Measurements from ENCODE around the gene SUMO4.
A peak's percentile ranks its signal among the peaks of the same experiment; 100 is the strongest.
"Not testable (repeated sequence)": the region's sequence is repeated elsewhere in the genome, so short reads cannot be mapped to it uniquely, and the experiment has no call there.

SUMO4 gene

DNA sequence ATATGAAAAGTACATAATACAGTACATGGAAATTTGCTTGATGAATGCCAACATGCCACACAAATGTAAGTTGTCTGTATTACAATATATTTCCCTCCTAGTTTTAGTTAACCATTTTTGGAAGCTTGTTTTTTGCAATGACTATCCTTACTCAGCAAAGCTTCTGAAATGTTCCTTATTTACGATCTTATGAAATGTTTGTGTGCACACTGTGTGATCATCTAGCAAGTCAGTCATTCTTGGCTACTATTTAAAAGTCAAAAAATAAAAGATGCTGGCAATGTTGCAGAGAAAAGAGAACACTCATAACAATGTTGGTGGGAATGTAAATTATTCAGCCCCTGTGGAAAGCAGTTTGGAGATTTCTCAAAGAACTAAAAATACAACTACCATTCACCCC lies 33.8 kb downstream of the SUMO4 start:
- DNase-seq: no peak

DNA sequence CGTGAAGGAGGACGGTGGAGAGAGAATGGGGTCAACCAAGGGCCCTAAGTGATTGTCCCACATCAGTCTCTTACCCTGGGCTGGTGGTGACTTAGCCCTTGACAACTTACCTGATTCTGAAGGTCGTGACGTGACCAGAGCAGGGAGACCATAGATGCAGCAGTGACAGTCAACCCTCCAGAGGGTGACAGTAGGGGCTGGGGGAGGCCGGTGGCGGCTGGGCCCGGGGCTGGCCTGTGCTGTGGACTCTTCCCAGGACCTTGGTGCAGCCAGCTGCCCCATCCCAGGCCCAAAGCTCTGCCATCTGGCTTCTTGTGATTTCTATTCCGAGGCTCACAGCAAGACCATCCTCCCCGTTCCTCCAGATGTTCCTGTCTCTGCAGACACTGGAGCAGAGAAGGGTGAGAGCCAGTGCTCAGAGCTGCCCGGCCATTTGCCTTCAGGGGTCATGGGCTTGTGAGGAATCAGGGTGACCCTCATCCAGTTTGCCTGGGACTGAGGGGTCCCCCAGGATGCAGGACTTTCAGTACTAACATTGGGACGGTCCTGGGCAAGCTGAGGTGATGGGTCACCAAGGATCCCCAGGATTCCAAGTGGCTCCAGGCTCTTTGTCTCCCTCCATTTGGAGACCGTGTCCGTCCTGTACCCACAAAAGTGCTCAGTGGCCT lies 36.0 kb downstream of the SUMO4 start:
- no peak for DNase-seq

DNA sequence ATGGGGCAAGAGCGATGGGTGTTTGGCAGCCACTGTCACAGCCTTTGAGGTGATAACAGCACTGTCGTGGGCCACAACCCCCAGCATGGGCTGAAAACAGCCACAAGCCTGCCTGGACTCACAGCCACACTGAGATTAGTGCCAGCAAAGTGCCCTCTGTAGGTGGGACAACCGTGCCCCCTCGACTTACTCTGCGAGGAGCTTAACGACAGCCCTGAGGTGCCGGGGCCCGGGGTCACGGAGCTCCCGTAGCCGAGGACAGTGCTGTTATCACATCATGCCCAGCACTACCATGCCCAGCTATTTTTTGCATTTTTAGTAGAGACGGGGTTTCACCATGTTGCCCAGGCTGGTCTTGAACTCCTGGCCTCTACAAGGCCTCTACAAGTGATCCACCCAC lies 36.6 kb downstream of the SUMO4 start:
- DNase-seq: no peak

DNA sequence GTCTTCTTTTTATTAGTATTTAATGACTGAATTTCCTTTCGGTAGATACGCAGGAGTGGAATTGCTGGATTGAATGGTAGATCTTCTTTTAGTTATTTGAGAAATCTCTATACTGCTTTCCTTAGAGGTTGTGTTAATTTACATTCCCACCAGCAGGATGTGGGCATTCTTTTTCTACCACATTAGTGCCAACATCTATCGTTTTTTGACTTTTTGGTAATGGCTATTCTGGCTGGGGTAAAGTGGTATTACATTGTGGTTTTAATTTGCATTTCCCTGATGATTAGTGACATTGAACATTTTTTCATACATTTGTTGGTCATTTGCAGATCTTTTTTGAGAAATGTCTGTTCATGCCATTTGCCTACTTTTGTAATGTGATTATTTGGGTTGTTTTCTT lies 37.1 kb downstream of the SUMO4 start:
- DNase-seq: no peak

DNA sequence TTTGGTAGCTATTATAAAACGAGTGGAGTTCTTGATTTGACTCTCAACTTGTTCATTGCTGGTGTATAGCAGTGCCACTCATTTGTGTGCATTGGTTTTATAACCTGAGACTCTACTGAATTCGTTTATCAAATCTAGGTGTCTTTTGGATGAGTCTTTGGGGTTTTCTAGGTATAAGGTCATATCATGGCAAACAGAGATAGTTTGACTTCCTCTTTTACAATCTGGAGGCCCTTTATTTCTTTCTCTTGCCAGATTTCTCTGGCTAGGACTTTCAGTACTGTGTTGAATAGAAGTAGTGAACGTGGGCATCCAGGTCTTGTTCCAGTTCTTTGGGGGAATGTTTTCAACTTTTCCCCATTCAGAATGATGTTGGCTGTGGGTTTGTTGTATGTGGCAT lies 38.8 kb downstream of the SUMO4 start:
- DNase-seq: no peak

DNA sequence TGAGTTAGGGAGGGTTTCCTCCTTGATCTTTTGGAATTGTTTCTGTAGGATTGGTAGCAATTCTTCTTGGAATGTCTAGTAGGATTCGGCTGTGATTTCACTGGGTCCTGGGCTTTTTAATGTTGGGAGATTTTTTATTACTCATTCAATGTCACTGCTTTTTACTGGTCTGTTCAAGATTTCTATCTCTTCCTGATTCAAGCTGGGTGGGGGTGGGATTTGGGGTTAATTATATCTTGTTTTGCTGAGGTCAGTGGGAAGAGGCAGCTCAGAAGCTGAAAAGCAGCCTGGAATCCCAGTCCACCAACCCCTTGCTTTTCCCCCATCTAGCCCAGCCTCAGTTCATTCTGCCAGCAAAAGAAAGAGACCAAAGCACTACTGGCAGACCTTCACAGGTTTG lies 39.6 kb downstream of the SUMO4 start:
- no peak for DNase-seq

DNA sequence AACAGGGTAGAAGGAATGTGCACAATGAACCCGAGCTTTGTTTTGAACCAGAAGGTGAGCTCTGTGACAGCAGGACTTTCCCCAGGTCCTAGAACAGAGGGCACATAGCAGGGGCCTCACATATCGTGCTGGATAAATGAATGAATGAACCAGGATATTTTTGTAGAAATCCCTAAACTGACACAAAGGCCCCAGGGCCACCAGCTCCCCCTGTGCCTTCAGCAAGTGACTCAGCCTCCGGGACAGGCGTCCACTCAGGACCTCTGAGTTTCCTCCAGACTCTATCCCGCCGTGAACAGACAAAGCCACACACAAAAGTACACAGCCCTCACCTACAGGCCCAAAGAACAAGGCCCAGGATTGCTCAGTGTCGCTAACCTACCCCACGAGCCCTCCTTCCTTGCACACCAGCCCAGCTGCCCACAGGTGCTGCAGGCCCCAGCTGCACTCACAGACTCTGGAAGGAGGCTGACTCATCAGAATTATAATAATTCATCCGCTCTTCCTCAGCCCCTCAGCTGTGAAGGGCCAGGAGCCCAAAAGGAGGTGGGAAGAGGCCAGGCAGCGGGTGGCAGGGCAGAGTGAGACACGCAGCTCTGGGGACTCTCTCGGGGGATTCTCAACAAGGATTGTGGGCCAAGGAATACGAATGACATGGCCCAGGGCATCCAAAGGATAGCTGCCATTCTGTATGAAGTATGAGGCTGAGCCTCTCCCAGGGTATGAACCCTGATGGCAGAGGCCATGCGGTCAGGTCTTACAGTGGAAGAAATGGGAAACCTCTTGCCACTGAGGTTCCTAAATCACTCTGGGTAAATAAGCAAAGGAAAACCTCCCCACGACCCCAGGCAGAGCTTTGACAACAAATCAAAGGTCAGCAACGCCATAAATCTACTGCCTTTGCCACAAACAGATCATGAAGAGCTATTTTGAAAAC lies 40.9 kb downstream of the SUMO4 start:
- no peak for DNase-seq

DNA sequence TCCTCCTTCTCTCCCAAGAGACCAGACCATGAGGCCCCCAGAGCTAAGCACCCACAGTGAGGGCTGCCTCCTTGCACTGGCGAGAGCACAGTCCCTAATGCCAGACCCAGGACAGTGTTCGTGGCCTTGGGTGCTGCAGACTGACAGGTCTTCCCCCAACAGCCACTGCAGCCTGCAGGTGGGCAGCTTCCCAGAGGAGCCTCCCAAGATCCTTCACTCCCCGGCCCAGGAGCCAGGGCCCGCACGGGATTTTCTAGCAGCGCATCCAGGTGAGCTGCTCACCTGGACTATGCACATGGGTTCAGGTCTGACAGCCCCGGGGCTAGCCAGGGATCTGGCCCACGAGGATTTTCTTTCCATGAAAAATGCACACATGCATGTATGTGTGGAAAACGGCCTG lies 41.7 kb downstream of the SUMO4 start:
- no peak for DNase-seq

DNA sequence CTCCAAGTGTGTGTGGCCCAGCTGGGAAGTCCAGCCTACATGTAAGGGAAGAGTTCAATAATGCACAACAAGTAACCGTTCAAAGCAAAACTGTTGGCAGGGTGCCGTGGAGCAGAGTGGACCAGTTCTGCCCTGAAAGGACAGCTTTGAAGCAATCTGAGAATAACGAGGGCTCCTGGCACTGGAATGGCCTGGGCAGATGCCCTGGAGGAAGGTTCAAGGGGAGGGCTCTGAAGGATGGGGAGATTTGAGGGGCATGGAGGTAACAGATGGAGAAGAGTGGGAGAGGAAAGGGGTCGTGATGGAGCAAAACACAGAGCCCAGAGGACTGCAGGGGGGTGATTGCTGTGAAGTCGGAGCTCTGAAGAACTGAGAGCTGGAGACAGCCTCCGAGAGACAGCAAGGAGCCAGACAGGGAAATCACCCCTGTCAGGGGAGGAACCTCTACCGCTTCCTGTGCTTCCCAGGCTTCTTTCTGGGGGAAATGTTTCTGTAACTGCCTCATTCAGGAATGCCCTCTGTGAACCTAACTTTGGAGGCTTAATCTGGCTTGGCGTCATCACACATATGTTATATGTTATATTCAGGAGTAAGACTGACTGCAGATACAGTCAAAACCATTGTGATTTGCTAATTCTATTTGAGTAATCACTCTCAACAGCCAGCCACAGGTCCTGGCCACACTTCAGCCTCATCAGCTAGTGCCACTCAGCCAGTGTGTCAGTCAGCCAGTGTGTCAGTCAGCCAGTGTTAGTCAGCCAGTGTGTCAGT lies 43.5 kb downstream of the SUMO4 start:
- DNase-seq: peak; percentile 30

DNA sequence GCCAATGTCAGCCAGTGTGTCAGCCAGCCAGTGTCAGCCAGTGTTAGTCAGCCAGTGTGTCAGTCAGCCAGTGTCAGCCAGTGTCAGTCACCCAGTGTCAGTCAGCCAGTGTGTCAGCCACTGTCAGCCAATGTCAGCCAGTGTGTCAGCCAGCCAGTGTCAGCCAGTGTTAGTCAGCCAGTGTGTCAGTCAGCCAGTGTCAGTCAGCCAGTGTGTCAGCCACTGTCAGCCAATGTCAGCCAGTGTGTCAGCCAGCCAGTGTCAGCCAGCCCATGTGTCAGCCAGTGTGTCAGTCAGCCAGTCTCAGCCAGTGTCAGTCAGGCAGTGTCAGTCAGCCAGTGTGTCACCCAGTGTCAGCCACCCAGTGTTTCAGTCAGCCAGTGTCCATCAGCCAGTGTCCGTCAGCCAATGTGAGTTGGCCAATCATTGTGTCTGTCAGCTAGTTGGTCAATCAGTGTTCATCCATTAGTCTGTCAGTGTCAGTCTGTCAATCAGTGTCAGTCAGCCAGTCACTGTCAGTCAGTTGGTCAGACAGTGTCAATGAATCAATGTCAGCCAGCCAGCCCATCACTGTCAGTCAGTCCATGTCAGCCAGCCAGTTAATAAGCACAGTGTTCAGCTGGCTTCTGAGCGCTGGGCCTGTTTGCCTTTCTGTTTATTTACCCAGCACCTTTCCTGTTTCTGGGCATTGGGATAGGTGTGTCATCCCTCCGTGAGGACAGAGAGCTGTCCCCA lies 44.5 kb downstream of the SUMO4 start:
- not testable (repeated sequence) for DNase-seq

DNA sequence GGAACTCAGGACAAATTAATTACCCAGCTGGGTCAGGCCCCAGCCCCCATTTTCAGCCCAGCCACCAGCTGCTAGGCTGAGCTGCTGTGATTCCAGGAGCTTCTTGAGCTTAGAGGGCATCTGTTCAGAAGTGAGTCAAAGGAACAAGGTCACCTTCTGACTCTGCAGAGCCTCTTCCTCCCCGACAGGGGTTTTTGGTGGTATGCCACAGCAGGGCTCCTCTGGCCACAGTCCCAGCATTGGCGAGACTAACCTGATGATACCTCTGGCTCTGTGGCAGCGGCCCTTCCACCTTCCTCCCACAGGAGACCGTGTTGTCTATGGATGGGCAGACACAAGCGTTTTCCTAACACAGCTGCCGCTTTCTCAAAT lies 45.0 kb downstream of the SUMO4 start:
- no peak for DNase-seq

DNA sequence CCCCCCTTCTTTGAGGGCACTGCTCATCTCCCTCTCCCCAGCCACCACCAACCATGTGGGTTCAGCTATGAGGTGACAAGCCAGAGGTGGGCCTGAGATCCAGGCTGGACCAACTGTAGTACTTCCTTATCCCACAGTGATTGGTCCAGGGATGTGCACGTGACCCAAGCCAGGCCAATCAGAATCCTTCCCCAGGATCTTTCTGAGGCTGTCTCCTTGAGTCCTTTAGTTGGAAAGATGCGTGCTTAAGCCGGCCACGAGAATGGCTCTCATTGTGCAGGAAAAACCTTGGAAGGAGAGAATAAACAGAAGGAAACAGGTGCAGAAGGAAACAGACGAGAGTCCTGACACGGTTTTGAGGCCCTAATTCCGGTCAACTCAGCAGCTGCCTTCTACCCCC lies 45.5 kb downstream of the SUMO4 start:
- DNase-seq: no peak

DNA sequence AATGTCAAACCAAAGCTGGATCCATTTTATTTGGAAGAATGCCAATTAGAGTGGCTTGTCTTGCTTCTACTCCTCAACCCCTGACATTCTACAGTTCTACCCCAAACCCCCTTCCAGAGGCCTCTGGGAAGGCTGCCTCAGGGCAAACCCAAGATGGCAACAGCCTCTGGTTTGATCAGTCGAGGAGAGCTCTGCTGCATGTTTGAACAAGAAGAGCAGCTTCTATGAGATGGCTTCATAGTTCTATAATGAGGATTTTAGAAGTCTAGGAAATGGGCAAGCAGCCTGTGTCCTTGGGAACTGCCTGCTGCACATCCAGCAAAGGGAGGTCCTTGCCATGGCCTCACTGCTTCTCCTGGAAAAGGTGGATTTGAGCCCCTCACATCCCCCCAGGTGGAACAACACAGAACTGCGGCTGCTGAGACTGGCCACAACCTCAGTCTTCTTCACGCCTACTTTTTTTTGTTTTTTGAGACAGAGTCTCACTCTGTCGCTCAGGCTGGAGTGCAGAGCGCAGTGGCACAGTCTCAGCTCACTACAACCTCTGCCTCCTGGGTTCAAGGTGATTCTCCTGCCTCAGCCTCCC lies 46.8 kb downstream of the SUMO4 start:
- DNase-seq: no peak

DNA sequence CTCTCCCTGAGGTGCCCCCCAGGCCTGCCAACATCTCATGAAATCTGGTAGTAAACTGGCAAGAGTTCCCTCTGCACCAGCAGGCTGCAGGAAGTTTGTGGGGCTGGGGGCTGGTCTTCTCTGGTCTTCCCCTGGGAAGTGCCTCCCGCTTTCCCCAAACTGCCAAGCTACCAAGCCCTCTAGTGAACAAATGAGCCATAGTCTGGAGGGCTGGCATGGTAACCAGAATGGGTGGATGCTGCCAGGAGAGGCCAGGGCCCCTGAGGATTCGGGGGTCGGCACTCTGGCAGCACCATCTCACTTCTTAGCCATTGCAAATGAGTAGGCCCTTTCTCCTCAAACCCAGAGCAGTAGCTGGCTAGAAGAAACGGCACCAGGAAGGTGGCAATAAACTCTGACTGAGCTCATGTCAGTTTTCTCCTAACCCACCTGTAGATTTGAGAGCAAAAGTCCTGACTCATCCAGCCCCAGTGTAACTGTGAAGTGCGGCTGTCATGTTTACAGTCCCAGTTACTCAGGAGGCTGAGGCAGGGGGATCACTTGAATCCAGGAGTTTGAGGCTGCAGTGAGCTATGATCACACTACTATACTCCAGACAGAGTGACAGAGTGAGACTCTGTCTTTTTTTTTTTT lies 48.9 kb downstream of the SUMO4 start:
- no peak for DNase-seq

DNA sequence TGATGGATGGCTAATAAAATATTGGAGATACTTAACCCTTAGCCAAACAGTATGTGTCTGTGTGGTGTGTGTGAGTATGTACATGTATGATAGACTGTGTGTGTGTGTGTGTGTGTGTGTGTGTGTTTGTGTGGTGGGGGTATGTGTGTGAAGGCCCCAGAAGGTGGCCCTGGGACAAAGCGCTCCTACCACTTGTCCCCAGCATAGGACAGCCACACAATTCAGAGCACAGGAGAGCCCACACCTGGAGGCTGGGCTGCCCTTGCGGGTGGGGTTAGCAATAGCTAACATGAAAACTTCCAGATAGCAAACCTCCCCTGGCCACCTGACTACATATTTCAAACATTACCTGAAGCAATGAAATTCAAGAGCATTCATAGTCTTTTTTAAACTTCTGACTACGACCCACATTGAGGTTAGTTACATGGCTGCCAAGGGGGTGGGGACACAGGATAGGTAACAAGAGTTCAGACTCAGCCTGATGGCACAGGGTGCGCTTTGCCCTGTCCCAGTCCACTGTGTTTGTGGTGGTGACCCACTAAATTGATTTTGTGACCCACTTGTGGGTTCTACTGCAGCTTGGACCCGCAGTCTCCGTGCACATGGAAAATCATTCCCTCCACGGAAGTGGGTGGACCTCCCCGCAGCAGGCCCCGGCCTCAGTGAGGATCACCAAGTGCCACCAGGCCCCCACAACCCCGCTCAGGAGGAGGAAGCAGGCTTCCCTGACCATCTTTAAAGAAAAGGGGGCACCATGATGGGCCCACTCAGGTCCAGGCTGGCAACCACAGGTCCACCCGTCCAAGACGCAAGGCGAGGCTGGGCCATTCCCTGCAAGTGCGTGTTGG lies 50.0 kb downstream of the SUMO4 start:
- DNase-seq: no peak

All from activated CD4-positive, alpha-beta T cell treated with anti-CD3 and anti-CD28 coated beads for 48 hours (primary cell).